Neural progenitor cell (in vitro differentiated cells): Measurements from ENCODE around the gene HLA-F. TPM values are rescaled to one million over a fixed set of nuclear protein-coding genes. Genes with fewer than 3 reads are reported as not detected.

Experiments used
- DNase-seq: peaks from one replicate; pipeline ENCODE4 v3.0.0-alpha.2; 2016; ENCODE audit warnings: low spot score
- H2AFZ ChIP-seq: fragments of 200-600 bp; sonication (generic); replicated peaks from 2 replicates; pipeline ENCODE4 v1.6.1; 2016; ENCODE audit warnings: antibody characterized with exemption
- H3F3A ChIP-seq: fragments of 200-600 bp; sonication (generic); 2 replicates; pipeline ENCODE4 v1.6.1; 2016; ENCODE audit warnings: antibody characterized with exemption, low read depth
- H3K27ac ChIP-seq: fragments of 200-600 bp; sonication (generic); 2 replicates; pipeline ENCODE4 v1.5.1; 2016; ENCODE audit warnings: mild to moderate bottlenecking
- H3K27me3 ChIP-seq: fragments of 200-600 bp; sonication (generic); 2 replicates; pipeline ENCODE4 v1.6.1; 2016; ENCODE audit warnings: mild to moderate bottlenecking, moderate library complexity
- H3K36me3 ChIP-seq: fragments of 200-600 bp; sonication (generic); 2 replicates; pipeline ENCODE4 v1.5.1; 2016
- H3K4me1 ChIP-seq: fragments of 200-600 bp; sonication (generic); 2 replicates; pipeline ENCODE4 v1.6.1; 2016; ENCODE audit warnings: mixed run types
- H3K4me2 ChIP-seq: fragments of 200-600 bp; sonication (generic); 2 replicates; pipeline ENCODE4 v1.6.1; 2016
- H3K4me3 ChIP-seq: fragments of 200-600 bp; sonication (generic); 2 replicates; pipeline ENCODE4 v1.5.1; 2016
- H3K79me2 ChIP-seq: fragments of 200-600 bp; sonication (generic); 2 replicates; pipeline ENCODE4 v1.6.1; 2016; ENCODE audit warnings: low read depth
- H3K9ac ChIP-seq: fragments of 200-600 bp; sonication (generic); 2 replicates; pipeline ENCODE4 v1.6.1; 2016
- H3K9me3 ChIP-seq: fragments of 200-600 bp; sonication (generic); 2 replicates; pipeline ENCODE4 v1.5.1; 2016; ENCODE audit warnings: low read depth
- H4K20me1 ChIP-seq: fragments of 200-600 bp; sonication (generic); 2 replicates; pipeline ENCODE4 v1.6.1; 2016; ENCODE audit warnings: low read depth
- H3K27ac Mint-ChIP-seq: 3 replicates; pipeline ENCODE4 v1.8.0; 2021; ENCODE audit warnings: mixed read lengths
- H3K27me3 Mint-ChIP-seq: 2 replicates; pipeline ENCODE4 v1.8.0; 2022; ENCODE audit warnings: low read depth, mild to moderate bottlenecking, inconsistent platforms, moderate library complexity, mixed read lengths; ENCODE audit not compliant: insufficient read depth
- H3K36me3 Mint-ChIP-seq: 3 replicates; pipeline ENCODE4 v1.8.0; 2021; ENCODE audit warnings: mixed read lengths
- H3K4me1 Mint-ChIP-seq: 3 replicates; pipeline ENCODE4 v1.8.0; 2021; ENCODE audit warnings: mixed read lengths
- H3K4me3 Mint-ChIP-seq: 3 replicates; pipeline ENCODE4 v1.8.0; 2021; ENCODE audit warnings: mild to moderate bottlenecking, moderate library complexity, mixed read lengths
- H3K9me3 Mint-ChIP-seq: 3 replicates; pipeline ENCODE4 v1.8.0; 2020; ENCODE audit warnings: mixed read lengths
- CTCF ChIP-seq: fragments of 200-600 bp; sonication (generic); IDR thresholded peaks from 2 replicates; pipeline ENCODE4 v1.5.1; 2017; ENCODE audit warnings: antibody characterized with exemption, mild to moderate bottlenecking
- EZH2 ChIP-seq: fragments of 200-600 bp; sonication (generic); IDR thresholded peaks from 2 replicates; pipeline ENCODE4 v1.6.1; 2017; ENCODE audit warnings: antibody characterized with exemption, mild to moderate bottlenecking, moderate library complexity
- EZH2phosphoT487 ChIP-seq: fragments of 200-600 bp; sonication (generic); IDR thresholded peaks from 2 replicates; pipeline ENCODE4 v1.6.1; 2017; ENCODE audit warnings: antibody characterized with exemption
- total RNA-seq: library from RNA; depleted of rRNA; stranded (reverse); fragments of >200 nt; gene quantifications from 2 replicates; pipeline ENCODE4 v1.2.3, GENCODE V29; 2015; ENCODE audit warnings: low replicate concordance

The HLA-F gene
- total RNA-seq, 1 donor from 2014 or later = not detected

- no peak overlapping the region for H3K4me3 Mint-ChIP-seq
- H3K9me3 ChIP-seq = no peaks in the 10 kb centered on the region
- peaks cover 30% of the 10 kb centered on the region for H3K27me3 ChIP-seq
Observed at GRCh38 chr6:29757282-29757681, 34.0 kb downstream of the HLA-F start.

GRCh38 chr6:29757701-29758293 is 34.6 kb downstream of the HLA-F start:
- H3K27me3 ChIP-seq = peaks cover 25% of the 10 kb centered on the region
- no peaks in the 10 kb centered on the region for H4K20me1 ChIP-seq
- no peak overlapping the region for H3K4me3 ChIP-seq
- Mint-ChIP-seq H3K27me3 (peaks cover 15% of the 10 kb centered on the region), H3K4me1 (peaks cover 24% of the 10 kb centered on the region), H3K9me3 (no peaks in the 10 kb centered on the region), H3K27ac (no peak overlapping the region), H3K36me3 (no peaks in the 10 kb centered on the region), H3K4me3 (no peak overlapping the region)
- no peak overlapping the region for H3K9ac ChIP-seq
- no peak for DNase-seq
- no peak overlapping the region for H2AFZ ChIP-seq
- no peak for TF ChIP-seq EZH2
- TF ChIP-seq CTCF = no peak
- no peak for TF ChIP-seq EZH2phosphoT487
- H3F3A ChIP-seq = no peaks in the 10 kb centered on the region
- H3K9me3 ChIP-seq = no peaks in the 10 kb centered on the region
- H3K4me1 ChIP-seq = no peaks in the 10 kb centered on the region
- H3K79me2 ChIP-seq = no peaks in the 10 kb centered on the region
- H3K27ac ChIP-seq = no peak overlapping the region
- H3K36me3 ChIP-seq = no peaks in the 10 kb centered on the region
- H3K4me2 ChIP-seq = no peak overlapping the region

More at GRCh38 chr6:29757282-29757681, 34.0 kb downstream of the HLA-F start:
- no peaks in the 10 kb centered on the region for H3K36me3 Mint-ChIP-seq
- no peak overlapping the region for H3K27ac Mint-ChIP-seq
- Histone ChIP-seq H3K79me2 (no peaks in the 10 kb centered on the region), H3K4me2 (no peak overlapping the region), H2AFZ (no peak overlapping the region), H3K36me3 (no peaks in the 10 kb centered on the region), H3K27ac (no peak overlapping the region), H4K20me1 (no peaks in the 10 kb centered on the region), H3F3A (no peaks in the 10 kb centered on the region), H3K4me1 (no peaks in the 10 kb centered on the region), H3K4me3 (no peak overlapping the region), H3K9ac (no peak overlapping the region)
- H3K9me3 Mint-ChIP-seq = no peaks in the 10 kb centered on the region
- no peak for DNase-seq
- no peak for TF ChIP-seq EZH2
- H3K4me1 Mint-ChIP-seq = peaks cover 24% of the 10 kb centered on the region
- H3K27me3 Mint-ChIP-seq = peaks cover 18% of the 10 kb centered on the region

- Mint-ChIP-seq H3K4me3 (no peak overlapping the region), H3K27ac (no peak overlapping the region), H3K36me3 (no peaks in the 10 kb centered on the region), H3K27me3 (peaks cover 11% of the 10 kb centered on the region), H3K9me3 (no peaks in the 10 kb centered on the region), H3K4me1 (peaks cover 21% of the 10 kb centered on the region)
- H3K4me2 ChIP-seq = no peak overlapping the region
- no peak overlapping the region for H3K4me3 ChIP-seq
- H4K20me1 ChIP-seq = no peaks in the 10 kb centered on the region
- H3K4me1 ChIP-seq = no peaks in the 10 kb centered on the region
- no peaks in the 10 kb centered on the region for H3K36me3 ChIP-seq
- TF ChIP-seq EZH2phosphoT487 (no peak), EZH2 (no peak), CTCF (no peak)
- H2AFZ ChIP-seq = no peak overlapping the region
- peaks cover 16% of the 10 kb centered on the region for H3K27me3 ChIP-seq
- H3K27ac ChIP-seq = no peak overlapping the region
- H3K79me2 ChIP-seq = no peaks in the 10 kb centered on the region
- no peaks in the 10 kb centered on the region for H3K9me3 ChIP-seq
- H3K9ac ChIP-seq = no peak overlapping the region
- no peak for DNase-seq
- no peaks in the 10 kb centered on the region for H3F3A ChIP-seq
Observed at GRCh38 chr6:29758761-29759160, 35.5 kb downstream of the HLA-F start.

GRCh38 chr6:29759457-29759856 is 36.2 kb downstream of the HLA-F start:
- no peak overlapping the region for H3K27ac Mint-ChIP-seq
- H3K4me1 Mint-ChIP-seq = peaks cover 21% of the 10 kb centered on the region
- Histone ChIP-seq H3K4me1 (no peaks in the 10 kb centered on the region), H3K4me2 (no peak overlapping the region), H3F3A (no peaks in the 10 kb centered on the region), H4K20me1 (no peaks in the 10 kb centered on the region), H3K36me3 (no peaks in the 10 kb centered on the region), H3K9me3 (no peaks in the 10 kb centered on the region), H3K4me3 (no peak overlapping the region), H3K27me3 (peaks cover 15% of the 10 kb centered on the region), H3K9ac (no peak overlapping the region), H3K79me2 (no peaks in the 10 kb centered on the region), H2AFZ (no peak overlapping the region), H3K27ac (no peak overlapping the region)
- no peaks in the 10 kb centered on the region for H3K9me3 Mint-ChIP-seq
- no peak overlapping the region for H3K4me3 Mint-ChIP-seq
- peaks cover 12% of the 10 kb centered on the region for H3K27me3 Mint-ChIP-seq
- no peak for DNase-seq
- no peak for TF ChIP-seq EZH2
- TF ChIP-seq EZH2phosphoT487 = no peak
- TF ChIP-seq CTCF = no peak
- H3K36me3 Mint-ChIP-seq = no peaks in the 10 kb centered on the region
